ENCODE results near the gene SDC1.
"Not testable (repeated sequence)": the region's sequence is repeated elsewhere in the genome, so short reads cannot be mapped to it uniquely, and the experiment has no call there.

The SDC1 gene, protein sequence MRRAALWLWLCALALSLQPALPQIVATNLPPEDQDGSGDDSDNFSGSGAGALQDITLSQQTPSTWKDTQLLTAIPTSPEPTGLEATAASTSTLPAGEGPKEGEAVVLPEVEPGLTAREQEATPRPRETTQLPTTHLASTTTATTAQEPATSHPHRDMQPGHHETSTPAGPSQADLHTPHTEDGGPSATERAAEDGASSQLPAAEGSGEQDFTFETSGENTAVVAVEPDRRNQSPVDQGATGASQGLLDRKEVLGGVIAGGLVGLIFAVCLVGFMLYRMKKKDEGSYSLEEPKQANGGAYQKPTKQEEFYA

DNA sequence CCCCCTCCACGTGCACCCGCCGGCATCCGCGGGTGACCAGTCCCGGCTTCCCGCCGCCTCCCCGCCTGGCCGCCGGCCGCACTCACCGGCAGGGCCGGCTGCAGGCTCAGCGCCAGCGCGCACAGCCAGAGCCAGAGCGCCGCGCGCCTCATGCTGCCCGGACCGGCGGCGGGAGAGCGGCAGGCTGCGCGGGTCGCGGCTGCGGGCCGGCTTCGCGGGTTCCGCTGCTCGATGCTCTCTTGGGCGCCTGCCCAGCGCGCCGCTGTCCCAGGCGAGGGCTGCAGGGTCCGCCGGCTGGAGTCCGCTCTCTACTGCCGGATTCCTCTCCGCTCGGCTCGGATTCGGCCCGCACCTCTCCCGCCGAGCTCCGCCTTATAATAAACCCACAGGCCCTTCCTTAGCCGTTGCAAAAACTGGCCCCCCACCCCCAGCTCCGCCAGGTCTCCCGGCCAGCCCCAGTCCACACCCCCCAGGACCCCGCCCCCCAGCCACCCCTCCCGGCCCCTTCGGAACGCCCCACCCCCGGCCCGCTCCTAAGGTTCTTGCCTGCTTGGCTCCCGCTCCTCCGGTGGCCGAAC is at the start of gene SDC1:
Gene SDC1 (minus strand): TSS at position 415 of the 578 bp plus-strand sequence. CDS start 263 bp downstream, at position 152.
- no peak for DNase-seq (ENCODE audit: low read depth)

DNA sequence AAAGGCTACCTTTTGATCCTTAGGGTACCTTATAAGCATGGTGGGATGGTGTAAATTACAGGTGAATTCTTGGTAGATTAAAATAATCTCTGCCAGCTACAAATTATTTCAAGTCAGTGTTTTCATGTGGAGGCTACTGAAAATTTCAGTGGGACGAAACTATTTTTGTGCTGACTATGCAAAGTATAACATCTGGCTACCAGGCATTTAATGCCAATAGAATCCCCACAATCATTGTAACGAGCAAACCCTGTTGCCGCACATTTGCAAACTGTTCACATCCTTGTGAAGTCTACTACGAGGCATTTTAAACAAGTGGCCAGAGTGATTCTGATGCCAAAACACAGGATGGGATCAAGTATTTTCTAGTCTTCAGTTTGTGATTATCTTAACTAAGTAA is 48.1 kb upstream of the SDC1 start:
- DNase-seq (ENCODE audit: low read depth) = no peak

DNA sequence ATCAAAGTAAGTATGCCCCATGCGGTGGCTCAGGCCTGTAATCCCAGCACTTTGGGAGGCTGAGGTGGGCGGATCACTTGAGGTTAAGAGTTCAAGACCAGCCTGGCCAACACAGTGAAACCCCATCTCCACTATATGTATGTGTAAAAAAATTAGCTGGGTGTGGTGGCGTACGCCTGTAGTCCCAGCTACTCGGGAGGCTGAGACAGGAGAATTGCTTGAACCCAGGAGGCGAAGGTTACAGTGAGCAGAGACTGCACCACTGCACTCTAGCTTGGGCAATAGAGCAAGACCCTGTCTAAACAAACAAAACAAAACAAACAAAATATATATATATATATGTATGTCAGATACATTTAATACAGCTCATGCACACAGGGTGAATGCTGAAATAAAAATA is 43.4 kb upstream of the SDC1 start:
- DNase-seq (ENCODE audit: low read depth) = not testable (repeated sequence)

DNA sequence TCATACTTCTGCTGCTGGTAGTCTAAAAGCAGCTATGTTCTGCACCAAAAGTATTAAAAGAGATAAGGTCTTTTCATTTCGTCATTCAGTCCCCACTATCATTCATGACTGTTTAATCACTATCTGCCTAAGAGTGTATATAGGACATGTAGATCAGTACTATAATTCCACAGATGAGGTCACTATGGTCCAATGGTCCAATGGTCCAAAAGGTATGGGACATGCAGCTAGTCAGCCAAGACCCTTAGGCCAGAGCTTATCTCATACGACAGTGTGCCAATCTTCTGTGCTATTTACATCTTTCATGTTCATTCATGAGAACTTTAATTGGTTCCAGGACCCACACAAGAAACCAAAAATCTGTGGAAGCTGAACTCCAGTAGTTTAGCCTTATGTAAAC is 42.6 kb upstream of the SDC1 start:
- DNase-seq (ENCODE audit: low read depth) = no peak

DNA sequence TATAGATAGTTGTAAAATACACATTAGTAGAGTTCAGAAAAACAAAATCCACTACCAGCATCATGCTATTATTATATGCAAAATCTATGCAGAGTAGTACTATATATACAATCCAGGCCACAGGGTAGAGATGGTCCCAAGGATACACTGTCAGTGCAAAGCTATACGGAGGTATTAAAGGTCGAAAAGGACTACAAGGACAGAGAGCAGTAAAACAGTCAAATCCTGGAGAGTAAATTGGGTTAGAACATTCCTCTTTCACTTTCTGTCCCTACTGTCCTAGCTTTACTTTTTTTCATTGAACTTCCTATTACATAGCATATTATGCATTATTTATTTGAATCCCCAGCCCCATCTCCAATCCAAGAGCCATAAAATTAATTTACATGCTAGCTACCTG is 39.7 kb upstream of the SDC1 start:
- DNase-seq (ENCODE audit: low read depth) = no peak

DNA sequence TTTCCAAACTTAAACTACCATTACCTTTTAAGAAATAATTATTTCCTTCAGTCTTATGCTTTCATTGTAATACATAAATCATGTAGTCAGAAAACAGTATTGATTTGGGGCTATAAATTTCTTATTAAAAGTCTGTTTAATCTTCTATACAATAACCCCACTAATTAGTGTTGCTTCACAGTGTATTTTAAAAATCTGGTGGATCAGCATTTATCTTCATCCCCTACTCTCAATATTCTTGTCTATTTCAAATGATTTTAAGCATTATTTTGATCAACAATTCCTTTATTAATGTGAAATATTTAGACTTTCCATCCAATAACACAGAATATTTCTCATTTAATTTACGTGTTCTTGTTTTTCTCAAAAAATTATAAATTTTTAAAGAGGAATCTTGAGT is 32.5 kb upstream of the SDC1 start:
- no peak for DNase-seq (ENCODE audit: low read depth)

DNA sequence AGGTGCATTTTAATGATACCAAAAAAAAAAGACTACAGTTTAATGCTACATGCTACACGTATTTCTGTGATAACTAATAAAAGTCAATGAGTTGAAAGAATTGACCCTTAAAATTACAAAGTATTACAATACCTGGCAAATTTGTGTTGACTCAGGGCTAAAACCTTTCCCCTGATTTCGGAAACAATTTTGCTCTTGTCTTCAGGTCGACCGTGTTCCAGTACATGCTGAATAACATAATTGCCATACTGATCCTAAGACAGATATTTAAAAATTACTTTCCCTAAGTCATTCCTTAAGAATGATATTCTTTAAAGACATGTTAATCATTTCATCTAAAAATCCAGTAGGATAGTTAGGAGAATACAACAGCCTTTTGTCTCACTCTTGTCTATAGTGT is 29.8 kb upstream of the SDC1 start:
- no peak for DNase-seq (ENCODE audit: low read depth)

DNA sequence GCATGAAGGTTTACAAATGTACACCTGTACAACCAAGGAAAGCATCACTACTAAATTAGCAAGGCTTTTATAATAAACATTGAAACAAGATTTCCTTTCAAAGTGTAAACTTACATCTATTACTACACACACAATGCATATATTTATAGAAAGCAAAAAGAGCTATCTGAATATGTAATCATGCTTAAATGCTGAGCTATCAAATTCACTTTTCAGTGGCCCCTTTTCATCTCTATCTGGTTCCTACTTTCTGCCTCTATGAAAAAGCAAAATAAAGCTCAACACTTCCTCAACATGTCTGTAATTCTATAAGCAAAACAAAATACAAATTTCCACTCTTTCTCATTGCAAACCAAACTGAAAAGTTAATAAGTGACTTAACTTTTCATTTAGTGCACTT is 25.5 kb upstream of the SDC1 start:
- no peak for DNase-seq (ENCODE audit: low read depth)

DNA sequence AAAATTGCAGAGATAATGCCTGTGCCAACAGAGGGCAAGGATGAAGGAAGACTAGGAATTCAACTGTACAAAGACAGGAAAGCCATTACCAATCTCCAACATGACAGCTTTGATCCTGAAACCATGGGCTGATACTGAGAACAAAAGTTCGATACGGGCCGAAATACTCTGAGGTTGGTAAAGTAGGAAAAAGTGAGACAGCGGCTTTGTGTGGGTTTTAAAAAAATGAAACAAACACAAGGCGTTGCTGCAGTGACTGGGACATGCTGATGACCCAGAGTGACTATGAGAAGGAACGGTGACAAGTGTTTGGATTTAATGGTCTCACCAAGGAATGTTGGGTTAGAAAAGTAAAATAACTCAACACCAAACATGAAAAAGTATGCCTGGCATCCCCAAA is 24.2 kb upstream of the SDC1 start:
- DNase-seq (ENCODE audit: low read depth) = no peak

DNA sequence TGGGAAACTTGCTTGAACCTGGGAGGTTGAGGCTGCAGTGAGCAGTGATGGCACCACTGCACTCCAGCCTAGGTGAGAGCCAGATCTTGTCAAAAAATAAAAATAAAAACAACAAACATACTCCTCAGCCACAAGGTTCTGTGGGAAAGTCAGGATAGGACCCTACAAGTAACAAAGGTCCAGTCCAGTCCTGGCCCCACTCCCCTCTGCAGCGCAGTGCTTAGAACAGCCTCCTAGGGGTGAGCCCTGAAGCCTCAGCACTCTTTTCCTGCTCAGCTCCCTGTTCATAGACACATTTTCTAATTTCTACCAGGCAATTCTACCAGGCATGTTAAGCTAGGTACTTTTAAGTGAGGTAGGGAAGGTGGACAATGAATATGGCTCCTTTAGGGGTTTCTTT is 22.2 kb upstream of the SDC1 start:
- DNase-seq (ENCODE audit: low read depth) = no peak

DNA sequence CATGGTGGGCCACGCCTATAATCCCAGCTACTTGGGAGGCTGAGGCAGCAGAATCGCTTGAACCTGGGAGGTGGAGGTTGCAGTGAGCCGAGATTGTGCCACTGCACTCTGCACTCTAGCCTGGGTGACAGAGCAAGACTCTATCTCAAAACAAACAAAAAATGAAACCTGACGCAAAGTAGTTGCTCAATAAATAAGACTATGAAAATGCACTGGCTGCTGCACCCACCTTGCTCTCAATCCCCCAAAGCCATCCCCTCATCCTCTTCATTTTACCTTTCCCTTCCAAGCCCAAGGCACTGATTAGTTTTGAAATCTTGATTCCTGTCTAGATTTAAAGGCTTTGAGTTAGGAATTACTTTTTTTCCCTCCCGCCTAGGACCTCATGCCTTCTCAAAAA is 18.7 kb upstream of the SDC1 start:
- DNase-seq (ENCODE audit: low read depth) = not testable (repeated sequence)

DNA sequence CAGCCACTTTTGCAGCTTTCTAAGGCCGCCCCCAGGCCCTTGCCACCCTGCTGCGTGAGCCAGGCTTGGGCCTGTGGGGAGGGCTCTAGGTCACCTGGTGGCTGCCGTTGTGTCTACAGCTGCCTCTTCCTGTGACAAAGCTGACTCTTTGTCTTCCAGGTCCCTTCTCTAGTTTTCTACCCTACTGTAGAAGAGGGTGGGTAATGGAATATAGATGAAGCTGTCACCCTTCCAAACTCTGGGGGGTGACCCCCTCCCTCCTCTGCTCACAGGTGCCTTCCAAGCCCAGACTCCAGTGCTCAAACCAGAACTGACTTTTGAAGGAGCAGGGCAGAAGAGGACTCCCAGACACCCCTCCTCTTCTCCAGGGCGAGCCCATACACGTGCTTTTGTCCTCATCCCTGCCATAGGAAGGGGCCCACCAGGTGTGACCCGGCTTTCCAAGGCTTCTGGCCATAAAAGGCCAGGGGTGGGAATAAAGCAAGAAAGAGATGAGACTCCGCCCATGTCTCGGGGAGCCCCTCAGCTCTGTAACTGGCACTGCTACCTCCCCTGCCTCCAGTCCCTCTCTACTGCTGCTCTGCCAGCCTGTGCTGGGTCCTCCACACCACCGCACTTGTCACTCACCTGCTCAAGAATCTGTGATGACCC is 17.9 kb upstream of the SDC1 start:
- DNase-seq (ENCODE audit: low read depth) = no peak

DNA sequence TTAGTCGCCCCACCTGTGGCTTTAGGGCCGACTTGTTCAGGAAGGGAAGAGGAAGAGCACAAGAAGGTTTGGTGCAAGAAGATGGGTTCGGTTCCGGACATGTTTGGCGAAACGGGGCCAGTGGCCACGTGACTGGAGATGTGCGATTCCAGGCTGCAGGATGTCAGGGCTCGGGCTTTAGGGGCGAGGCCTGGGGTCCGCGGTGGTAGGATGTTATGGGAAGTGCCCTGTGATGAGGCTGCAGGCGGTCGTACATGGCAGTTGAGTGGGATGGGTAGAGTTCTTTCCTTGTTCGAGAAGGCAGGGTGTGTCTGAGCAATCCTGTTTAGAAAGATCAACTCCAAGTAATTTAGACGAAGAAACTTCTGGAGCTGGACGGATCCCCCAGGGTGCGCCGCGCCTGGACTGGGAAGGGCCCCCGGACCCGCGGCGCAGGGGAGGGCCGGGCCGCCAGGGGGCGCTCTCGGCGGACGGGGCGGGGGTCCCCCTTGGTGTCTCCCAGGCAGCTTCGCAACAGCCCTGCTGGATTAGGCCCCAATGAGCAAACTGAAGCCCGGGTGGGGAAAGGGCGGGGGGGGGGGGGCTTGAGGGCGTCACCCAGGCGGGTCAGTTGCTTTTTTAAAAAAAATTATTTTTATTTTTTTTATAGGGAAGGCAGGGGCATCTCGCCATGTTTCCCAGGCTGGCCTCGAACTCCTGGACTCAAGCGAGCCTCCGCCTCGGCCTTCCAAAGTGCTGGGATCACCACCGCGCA is 17.2 kb upstream of the SDC1 start:
- DNase-seq (ENCODE audit: low read depth) = no peak

DNA sequence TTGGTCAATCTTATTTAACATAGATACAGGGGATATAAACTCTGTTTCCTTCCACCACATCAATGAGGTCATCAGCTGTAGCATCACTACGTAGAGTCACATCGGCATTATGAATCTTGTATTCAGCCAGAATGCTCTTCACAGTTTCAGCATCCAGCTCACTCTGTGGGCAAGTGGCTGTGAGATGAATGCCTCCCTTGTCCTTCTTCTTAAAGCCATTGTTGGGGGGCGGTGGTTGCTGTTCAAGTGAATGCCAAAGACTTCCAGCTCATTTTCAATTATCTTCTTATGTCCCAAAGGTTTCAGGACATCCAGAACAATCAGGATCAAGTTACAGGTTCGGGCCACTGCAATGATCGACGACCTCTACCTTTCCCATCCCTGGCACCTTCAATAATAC is 15.4 kb upstream of the SDC1 start:
- not testable (repeated sequence) for DNase-seq (ENCODE audit: low read depth)

DNA sequence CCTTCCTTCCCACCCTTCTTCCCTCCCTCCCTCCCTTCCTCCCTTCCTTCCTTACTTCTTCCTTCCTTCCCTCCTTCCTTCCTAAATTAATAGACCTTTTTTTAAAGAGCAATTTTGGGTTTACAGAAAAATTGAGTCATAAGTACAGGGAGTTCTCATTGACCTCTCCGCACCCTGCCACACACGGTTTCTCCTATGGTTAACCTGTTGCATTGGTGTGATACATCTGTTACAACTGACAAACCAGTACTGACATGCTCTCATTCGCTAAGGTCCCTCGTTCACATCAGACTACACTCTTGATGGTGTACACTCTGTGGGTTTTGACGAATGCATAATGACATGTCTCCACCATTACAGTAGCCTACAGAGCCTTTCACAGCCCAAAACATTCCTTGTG is 11.6 kb upstream of the SDC1 start:
- DNase-seq (ENCODE audit: low read depth) = no peak

DNA sequence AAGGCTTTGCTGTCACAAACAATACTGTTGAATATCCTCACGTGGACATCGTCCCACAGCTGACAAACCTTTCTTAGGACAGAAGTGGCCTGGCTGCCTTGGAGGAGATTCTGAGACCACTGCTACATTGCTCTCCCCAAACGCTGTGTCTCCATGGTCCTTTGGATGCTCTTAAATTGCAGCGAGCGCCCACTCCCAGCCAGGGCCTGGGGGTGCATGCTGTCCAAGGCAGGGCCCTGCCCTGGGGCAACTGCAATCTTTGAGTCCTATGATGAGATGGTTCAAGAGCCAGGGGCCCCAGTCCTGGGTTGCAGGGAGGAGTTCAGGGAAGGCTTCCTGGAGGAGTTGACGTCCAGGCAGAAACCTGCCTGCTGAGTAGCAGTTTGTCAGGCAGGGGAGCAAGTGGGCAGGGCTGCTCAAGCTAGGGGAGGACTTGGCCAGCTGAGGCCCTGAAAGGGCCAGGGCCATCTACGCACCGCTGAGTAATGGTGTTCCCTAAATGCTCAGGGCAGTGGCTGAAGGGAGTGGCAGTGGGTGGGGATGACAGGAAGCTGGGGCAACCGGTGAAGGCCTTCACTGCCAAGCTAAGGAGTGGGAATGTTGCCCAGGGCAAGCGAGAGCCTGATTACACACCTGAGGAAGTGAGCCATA is 10.8 kb upstream of the SDC1 start:
- DNase-seq (ENCODE audit: low read depth) = no peak

DNA sequence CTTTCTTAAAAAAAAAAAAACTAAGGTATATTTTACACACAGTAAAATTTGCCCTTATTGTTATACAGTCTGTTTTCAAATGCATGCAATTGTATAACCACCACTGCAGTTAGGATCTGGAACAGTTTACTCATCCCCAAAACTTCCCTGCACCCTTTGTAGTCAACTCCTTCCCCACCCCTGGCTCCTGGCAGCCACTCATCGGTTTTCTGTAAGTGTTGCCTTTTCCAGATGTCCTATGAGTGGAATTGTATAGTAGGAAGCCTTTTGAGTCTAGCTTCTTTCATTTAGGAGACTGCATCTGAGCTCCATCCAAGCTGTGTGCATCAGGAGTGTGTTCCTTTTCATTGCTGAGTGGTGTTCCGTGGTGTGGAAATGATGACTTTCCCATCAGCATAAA is 9.7 kb upstream of the SDC1 start:
- DNase-seq (ENCODE audit: low read depth) = not testable (repeated sequence)

DNA sequence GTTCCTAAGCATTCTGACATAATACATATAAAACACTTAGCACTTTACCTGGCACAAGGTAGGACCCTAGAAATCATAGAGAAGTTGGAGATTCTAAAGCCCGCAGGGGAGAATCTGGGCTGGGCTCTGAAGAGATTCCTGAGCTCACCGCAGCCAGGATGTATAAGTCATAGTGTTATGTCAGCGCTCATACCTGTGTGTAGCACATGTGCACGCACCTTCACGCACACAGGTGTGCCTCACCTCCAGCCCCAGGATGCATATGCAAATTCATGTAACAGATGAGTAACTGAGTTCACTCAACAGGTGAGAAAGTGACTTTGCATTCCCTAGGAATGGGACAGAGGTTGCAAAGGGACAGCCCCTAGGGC is 7.9 kb upstream of the SDC1 start:
- no peak for DNase-seq (ENCODE audit: low read depth)

DNA sequence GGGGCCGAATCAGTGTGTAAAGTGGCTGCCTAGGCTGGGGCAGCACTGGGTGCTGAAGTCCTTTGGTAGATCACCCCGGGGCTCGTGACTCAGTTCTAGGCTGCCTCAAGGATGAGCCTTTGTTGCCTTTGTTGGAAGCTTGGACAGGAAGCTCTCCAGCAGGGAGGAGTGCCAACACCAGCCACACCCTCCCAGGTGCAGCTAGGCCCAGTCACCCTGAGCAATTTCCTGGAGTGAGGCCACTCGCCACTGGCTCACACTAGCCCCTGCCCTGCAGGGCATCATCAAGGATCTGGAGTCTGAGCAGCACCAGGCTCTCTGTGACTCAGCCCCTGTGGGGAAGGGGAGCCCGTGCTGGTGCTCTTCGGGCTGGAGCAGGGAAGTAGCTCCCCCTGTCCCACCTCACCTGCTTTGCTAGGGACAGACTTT is 6.7 kb upstream of the SDC1 start:
- DNase-seq (ENCODE audit: low read depth) = no peak

DNA sequence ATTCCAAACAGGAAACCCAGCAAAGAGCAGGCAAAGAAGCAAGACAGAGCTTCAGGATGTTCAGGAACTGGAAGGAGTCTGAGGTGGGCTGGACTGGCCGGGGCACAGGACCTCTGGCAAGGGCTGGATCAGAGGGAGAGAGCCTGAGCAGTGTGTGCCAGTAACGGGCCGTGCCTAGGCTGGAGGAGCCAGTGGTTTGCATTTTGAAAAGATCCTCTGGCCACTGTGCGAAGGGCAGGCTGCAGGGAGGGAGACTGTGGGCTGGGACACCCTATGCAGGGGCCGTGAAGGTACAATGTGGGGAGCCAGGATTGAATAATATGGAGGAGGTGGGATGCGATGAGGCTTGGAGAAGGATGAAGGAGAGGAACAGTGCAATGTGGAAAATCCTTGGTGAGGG is 6.2 kb upstream of the SDC1 start:
- DNase-seq (ENCODE audit: low read depth) = no peak

DNA sequence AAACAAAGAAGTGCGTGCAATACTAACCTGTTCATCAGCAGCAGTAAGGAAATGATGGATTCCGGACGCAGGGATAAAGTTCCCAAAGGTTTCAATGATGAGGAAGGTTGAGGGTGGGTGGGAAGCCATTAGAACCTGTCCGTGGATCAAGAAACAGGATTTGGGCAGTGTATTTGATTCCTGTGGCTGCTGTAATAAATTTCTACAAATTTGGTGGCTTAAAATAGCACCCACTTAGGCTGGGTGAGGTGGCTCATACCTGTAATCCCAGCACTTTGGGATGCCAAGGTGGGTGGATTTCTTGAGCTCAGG is 5.1 kb upstream of the SDC1 start:
- DNase-seq (ENCODE audit: low read depth) = no peak

DNA sequence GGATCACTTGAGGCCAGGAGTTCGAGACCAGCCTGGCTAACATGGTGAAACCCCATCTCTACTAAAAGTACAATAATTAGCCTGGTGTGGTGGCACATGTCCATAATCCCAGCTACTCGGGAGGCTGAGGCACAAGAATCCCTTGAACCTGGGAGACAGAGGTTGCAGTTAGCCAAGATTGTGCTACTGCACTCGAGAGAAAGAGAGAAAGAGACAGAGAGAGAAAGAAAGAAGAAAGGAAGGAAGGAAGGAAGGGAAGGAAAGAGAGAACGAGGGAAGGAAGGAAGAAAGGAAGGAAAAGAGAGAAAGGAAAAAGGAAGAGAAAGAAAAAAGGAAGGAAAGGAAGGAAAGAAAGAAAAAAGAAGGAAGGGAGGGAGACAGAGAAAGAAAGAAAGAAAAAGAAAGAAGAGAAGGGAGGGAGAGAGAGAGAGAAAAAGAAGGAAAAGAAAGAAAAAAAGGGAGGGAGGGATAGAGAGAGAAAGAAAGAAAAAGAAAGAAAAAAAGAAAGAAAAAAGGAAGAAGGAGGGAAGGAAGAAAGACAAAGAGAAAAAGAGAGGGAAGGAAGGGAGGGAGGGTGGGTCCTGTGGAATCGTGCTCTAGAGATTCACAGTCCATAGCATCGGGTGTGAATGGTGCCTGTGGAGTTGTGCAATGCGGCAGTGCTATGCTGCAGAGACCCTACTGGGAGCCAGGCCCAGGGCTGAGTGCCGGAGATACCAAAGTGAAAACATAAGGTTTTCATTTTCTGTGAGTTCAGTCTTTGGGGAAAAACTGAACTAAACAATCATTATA is 4.6 kb upstream of the SDC1 start:
- no peak for DNase-seq (ENCODE audit: low read depth)
